HG03108 (cell line): ENCODE data around the gene GUK1.
"Not testable (repeated sequence)": the region's sequence is repeated elsewhere in the genome, so short reads cannot be mapped to it uniquely, and the experiment has no call there.

Source experiments
- ATAC-seq: cut with Tn5 transposase; IDR thresholded peaks from one replicate; pipeline ENCODE4 v1.9.1; 2021; ENCODE audit warnings: moderate library complexity; ENCODE audit not compliant: unreplicated experiment

Gene GUK1

GRCh38 chr1:228175316-228176023 lies 35.4 kb downstream of the GUK1 start:
- no peak for ATAC-seq

GRCh38 chr1:228176024-228176395 lies 35.9 kb downstream of the GUK1 start:
- no peak for ATAC-seq

- no peak for ATAC-seq
Observed at GRCh38 chr1:228176461-228177182, 36.5 kb downstream of the GUK1 start.

GRCh38 chr1:228177183-228177475 lies 37.0 kb downstream of the GUK1 start:
- ATAC-seq: no peak

GRCh38 chr1:228177721-228178710 lies 37.9 kb downstream of the GUK1 start:
- ATAC-seq: no peak

GRCh38 chr1:228178737-228179684 lies 38.9 kb downstream of the GUK1 start:
- no peak for ATAC-seq

- ATAC-seq: no peak
Observed at GRCh38 chr1:228180271-228180958, 40.3 kb downstream of the GUK1 start.

- ATAC-seq: no peak
Observed at GRCh38 chr1:228180959-228181644, 41.0 kb downstream of the GUK1 start.

- ATAC-seq: no peak
Observed at GRCh38 chr1:228181645-228182034, 41.6 kb downstream of the GUK1 start.

- no peak for ATAC-seq
Observed at GRCh38 chr1:228182296-228183030, 42.4 kb downstream of the GUK1 start.

GRCh38 chr1:228184152-228184551 lies 44.1 kb downstream of the GUK1 start:
- ATAC-seq: no peak

- ATAC-seq: no peak
Observed at GRCh38 chr1:228185641-228185965, 45.5 kb downstream of the GUK1 start.

- not testable (repeated sequence) for ATAC-seq
Observed at GRCh38 chr1:228188249-228188648, 48.2 kb downstream of the GUK1 start.

GRCh38 chr1:228190182-228190581 lies 50.1 kb downstream of the GUK1 start:
- no peak for ATAC-seq

- ATAC-seq: no peak
Observed at GRCh38 chr1:228190778-228191177, 50.7 kb downstream of the GUK1 start.

- no peak for ATAC-seq
Observed at GRCh38 chr1:228194436-228194835, 54.4 kb downstream of the GUK1 start.

GRCh38 chr1:228194921-228195812 lies 55.1 kb downstream of the GUK1 start:
- ATAC-seq: no peak
